GM19372 (cell line): Measurements from ENCODE around the gene LHX3.

Experiments used
- ATAC-seq: cut with Tn5 transposase; IDR thresholded peaks from one replicate; pipeline ENCODE4 v1.9.1; 2021; ENCODE audit warnings: mild to moderate bottlenecking, low read depth, moderate library complexity; ENCODE audit not compliant: unreplicated experiment

Gene LHX3

GRCh38 chr9:136179761-136180160, 25.2 kb downstream of the LHX3 start:
- no peak for ATAC-seq

- no peak for ATAC-seq
Observed at GRCh38 chr9:136179101-136179616, 25.8 kb downstream of the LHX3 start.

- ATAC-seq: no peak
Observed at GRCh38 chr9:136178773-136179075, 26.2 kb downstream of the LHX3 start.

- no peak for ATAC-seq
Observed at GRCh38 chr9:136178061-136178772, 26.7 kb downstream of the LHX3 start.

GRCh38 chr9:136177224-136177623, 27.7 kb downstream of the LHX3 start:
- no peak for ATAC-seq

GRCh38 chr9:136175616-136176197, 29.2 kb downstream of the LHX3 start:
- no peak for ATAC-seq

- ATAC-seq: no peak
Observed at GRCh38 chr9:136174779-136175615, 29.9 kb downstream of the LHX3 start.

- no peak for ATAC-seq
Observed at GRCh38 chr9:136173648-136174290, 31.2 kb downstream of the LHX3 start.

GRCh38 chr9:136172412-136173079, 32.4 kb downstream of the LHX3 start:
- no peak for ATAC-seq

- no peak for ATAC-seq
Observed at GRCh38 chr9:136171801-136172411, 33.0 kb downstream of the LHX3 start.

GRCh38 chr9:136171009-136171800, 33.7 kb downstream of the LHX3 start:
- ATAC-seq: no peak

GRCh38 chr9:136170006-136170901, 34.7 kb downstream of the LHX3 start:
- ATAC-seq: no peak

GRCh38 chr9:136169495-136169894, 35.4 kb downstream of the LHX3 start:
- no peak for ATAC-seq

- ATAC-seq: no peak
Observed at GRCh38 chr9:136163248-136163850, 41.6 kb downstream of the LHX3 start.

GRCh38 chr9:136160995-136161610, 43.8 kb downstream of the LHX3 start:
- ATAC-seq: no peak

- ATAC-seq: no peak
Observed at GRCh38 chr9:136160381-136160841, 44.5 kb downstream of the LHX3 start.

- ATAC-seq: no peak
Observed at GRCh38 chr9:136159851-136160250, 45.1 kb downstream of the LHX3 start.
